Esophagus squamous epithelium (tissue), 5 donors: ENCODE results near the gene PEAK1. TPM values are rescaled to one million over a fixed set of nuclear protein-coding genes. Genes with fewer than 3 reads are reported as not detected.

Experiments
- DNase-seq: peaks from one replicate; lab custom pipeline; 2025; lab: John Stamatoyannopoulos, UW
- H3K27ac ChIP-seq, 4 donors: fragments of 200-600 bp; sonication (generic); one replicate each; pipeline ENCODE4 v1.5.1; 2016 to 2019; ENCODE audit warnings: mild to moderate bottlenecking in 1 of 4
- H3K27me3 ChIP-seq, 4 donors: fragments of 200-600 bp; sonication (generic); 1 replicate in 3 of 4; 2 replicates in 1 of 4; pipeline versions ENCODE4 v1.5.1 to v1.6.0; 2017 to 2021; ENCODE audit warnings: antibody characterized with exemption in 1 of 4
- H3K36me3 ChIP-seq, 3 donors: fragments of 200-600 bp; sonication (generic); one replicate each; pipeline ENCODE4 v1.5.1; 2016 to 2019
- H3K4me1 ChIP-seq, 3 donors: fragments of 200-600 bp; sonication (generic); one replicate each; pipeline ENCODE4 v1.5.1; 2017 to 2019
- H3K4me3 ChIP-seq, 4 donors: fragments of 200-600 bp; sonication (generic); 1 replicate in 3 of 4; 2 replicates in 1 of 4; pipeline ENCODE4 v1.5.1; 2016 to 2019; ENCODE audit warnings: mild to moderate bottlenecking in 2 of 4, moderate library complexity in 1 of 4
- H3K9me3 ChIP-seq, 3 donors: fragments of 200-600 bp; sonication (generic); one replicate each; pipeline ENCODE4 v1.5.1; 2016 to 2019
- CTCF ChIP-seq, 6 experiments: fragments of 450-650 bp in 4 of 6; fragments of 200-600 bp in 2 of 6; sonication (generic) in 2 of 6; IDR thresholded peaks; one replicate each; pipeline ENCODE4 v1.5.1; 2016 to 2019; ENCODE audit warnings: antibody characterized with exemption in 6 of 6, mild to moderate bottlenecking in 4 of 6, moderate library complexity in 4 of 6
- POLR2A ChIP-seq, 4 donors: fragments of 450-650 bp; IDR thresholded peaks; one replicate each; pipeline ENCODE4 v1.6.1; 2017; ENCODE audit warnings: antibody characterized with exemption in 4 of 4, mild to moderate bottlenecking in 4 of 4, moderate library complexity in 3 of 4
- WGBS, 2 donors: methylation state at CpG; one replicate each; pipeline ENCODE4 v1.1.5; 2018; 5-methylcytosine and 5-hydroxymethylcytosine counted together
- intact Hi-C: fragments of 100-400 bp; cut with DNase I; formaldehyde crosslinking; loops from one replicate; pipeline ENCODE4 v1.15.0; 2022
- total RNA-seq, 4 donors: library from RNA; depleted of rRNA; stranded (reverse); fragments of >200 nt; gene quantifications; one replicate each; pipeline ENCODE4 v1.1.0, GENCODE V29; 2016
- donor health status: DM: yes; HTN: yes; CAD: no.

Gene PEAK1
- total RNA-seq, 4 donors from 2014 or later: 8.6 to 47.3 (median 14.0) TPM

- Histone ChIP-seq H3K36me3 (peaks cover 0 to 4% (median 0%) of the 10 kb centered on the region in 3 donors), H3K4me3 (no peak overlapping the region), H3K27me3 (no peaks in the 10 kb centered on the region), H3K4me1 (peaks cover 0 to 13% (median 0%) of the 10 kb centered on the region in 3 donors), H3K9me3 (no peaks in the 10 kb centered on the region), H3K27ac (no peak overlapping the region)
- intact Hi-C loops: no loop called here
- no peak for DNase-seq
- 83 to 89% methylated on average over 4 of the region's 4 CpGs for WGBS, 2 donors
- no peak for TF ChIP-seq CTCF (IDR thresholded peaks at IDR 0.05)
- no peak for TF ChIP-seq POLR2A (IDR thresholded peaks at IDR 0.05)
These were observed 17.4 kb upstream of the PEAK1 start for GRCh38 chr15:77437264-77437663.

GRCh38 chr15:77436822-77437221 lies 16.9 kb upstream of the PEAK1 start:
- Histone ChIP-seq H3K27ac (no peak overlapping the region), H3K4me1 (peaks cover 0 to 9% (median 0%) of the 10 kb centered on the region in 3 donors), H3K9me3 (no peaks in the 10 kb centered on the region), H3K27me3 (no peaks in the 10 kb centered on the region), H3K36me3 (peaks cover 0 to 4% (median 0%) of the 10 kb centered on the region in 3 donors), H3K4me3 (no peak overlapping the region)
- no peak for DNase-seq
- TF ChIP-seq CTCF (IDR thresholded peaks at IDR 0.05) (no peak), POLR2A (IDR thresholded peaks at IDR 0.05) (no peak)
- 85 to 96% methylated on average over 2 of the region's 2 CpGs for WGBS, 2 donors
- intact Hi-C loops: no loop called here

- TF ChIP-seq POLR2A (IDR thresholded peaks at IDR 0.05): no peak
- no peak for TF ChIP-seq CTCF (IDR thresholded peaks at IDR 0.05)
- Histone ChIP-seq H3K4me3 (no peak overlapping the region), H3K9me3 (no peaks in the 10 kb centered on the region), H3K4me1 (no peaks in the 10 kb centered on the region), H3K36me3 (peaks cover 0 to 4% (median 0%) of the 10 kb centered on the region in 3 donors), H3K27me3 (no peaks in the 10 kb centered on the region), H3K27ac (no peak overlapping the region)
- 71 to 73% methylated on average over 2 of the region's 2 CpGs for WGBS, 2 donors
- no peak for DNase-seq
- intact Hi-C loops: no loop called here
These were observed 10.7 kb upstream of the PEAK1 start for GRCh38 chr15:77430652-77431051.

GRCh38 chr15:77430213-77430612 lies 10.3 kb upstream of the PEAK1 start:
- H3K9me3 ChIP-seq: no peaks in the 10 kb centered on the region
- 65 to 70% methylated on average over 2 of the region's 2 CpGs for WGBS, 2 donors
- intact Hi-C loops: no loop called here
- no peak overlapping the region for H3K4me3 ChIP-seq
- H3K36me3 ChIP-seq: peaks cover 0 to under 1% (median 0%) of the 10 kb centered on the region in 3 donors
- TF ChIP-seq POLR2A (IDR thresholded peaks at IDR 0.05) (no peak), CTCF (IDR thresholded peaks at IDR 0.05) (no peak)
- H3K4me1 ChIP-seq: no peaks in the 10 kb centered on the region
- DNase-seq: no peak
- no peaks in the 10 kb centered on the region for H3K27me3 ChIP-seq
- no peak overlapping the region for H3K27ac ChIP-seq

- no peaks in the 10 kb centered on the region for H3K27me3 ChIP-seq
- no peak overlapping the region for H3K4me3 ChIP-seq
- H3K27ac ChIP-seq: no peak overlapping the region
- no peak for TF ChIP-seq CTCF (IDR thresholded peaks at IDR 0.05)
- no peak for TF ChIP-seq POLR2A (IDR thresholded peaks at IDR 0.05)
- H3K9me3 ChIP-seq: no peaks in the 10 kb centered on the region
- 83 to 88% methylated on average over 1 of the region's 1 CpG for WGBS, 2 donors
- intact Hi-C loops: no loop called here
- no peak for DNase-seq
- H3K36me3 ChIP-seq: no peaks in the 10 kb centered on the region
- peaks cover 4 to 23% (median 9%) of the 10 kb centered on the region in 3 donors for H3K4me1 ChIP-seq
These were observed 7.0 kb upstream of the PEAK1 start for GRCh38 chr15:77426871-77427270.
